HepG2 (cell line): ENCODE data around the gene SLN. TPM values are rescaled to one million over a fixed set of nuclear protein-coding genes. Genes with fewer than 3 reads are reported as not detected.

Source experiments
- AKNA ChIP-seq: sonication (generic); formaldehyde crosslinking; IDR thresholded peaks from 2 replicates; pipeline ENCODE4 v1.4.0; 2020; ENCODE audit warnings: missing genetic modification reagents, borderline replicate concordance
- ATAD3A ChIP-seq: sonication (generic); formaldehyde crosslinking; IDR thresholded peaks from 2 replicates; pipeline ENCODE4 v1.4.0; 2020; ENCODE audit warnings: missing genetic modification reagents
- ZNF282 ChIP-seq: fragments of 450-650 bp; IDR thresholded peaks from 2 replicates; pipeline ENCODE4 v1.6.1; 2018; ENCODE audit not compliant: partially characterized antibody
- ZNF354B ChIP-seq: sonication (generic); formaldehyde crosslinking; IDR thresholded peaks from 2 replicates; pipeline ENCODE4 v1.8.0; 2022; ENCODE audit warnings: mild to moderate bottlenecking, missing genetic modification reagents
- polyA plus RNA-seq, 8 experiments: library from polyadenylated mRNA; depleted of rRNA in 3 of 8; stranded (reverse) in 7 of 8; unstranded in 1 of 8; fragments of >200 nt; fragmentation: Illumina TruSeq in 4 of 8; extraction: Trizol in 4 of 8; gene quantifications; 2 replicates each; pipeline versions ENCODE4 v1.2.1 to v1.2.3, GENCODE V29; 2011 to 2016; ENCODE audit warnings: low read depth in 4 of 8, missing spikeins in 1 of 8, mixed read lengths in 1 of 8; ENCODE audit not compliant: insufficient read depth in 1 of 8
- total RNA-seq, 5 experiments: library from RNA; depleted of rRNA; stranded (reverse); fragments of >200 nt; fragmentation: Illumina TruSeq; extraction: Trizol; gene quantifications; 2 replicates each; pipeline ENCODE4 v1.2.3, GENCODE V29; 2016; ENCODE audit warnings: low read depth in 1 of 5
- TF ChIP-seq, protein P1 (sequence below): sonication (generic); formaldehyde crosslinking; IDR thresholded peaks from 2 replicates; pipeline ENCODE4 v1.5.0; 2020; ENCODE audit warnings: mild to moderate bottlenecking, missing genetic modification reagents, borderline replicate concordance
- TF ChIP-seq, protein P2 (sequence below): sonication (generic); formaldehyde crosslinking; conservative IDR thresholded peaks from 2 replicates; pipeline ENCODE4 v1.5.0; 2020; ENCODE audit warnings: missing genetic modification reagents

SLN gene
- total and polyA plus RNA-seq, 2 of the 13 experiments (the other 11 are each of a cell fraction or from before 2014, with no cell fraction given): not detected

DNA sequence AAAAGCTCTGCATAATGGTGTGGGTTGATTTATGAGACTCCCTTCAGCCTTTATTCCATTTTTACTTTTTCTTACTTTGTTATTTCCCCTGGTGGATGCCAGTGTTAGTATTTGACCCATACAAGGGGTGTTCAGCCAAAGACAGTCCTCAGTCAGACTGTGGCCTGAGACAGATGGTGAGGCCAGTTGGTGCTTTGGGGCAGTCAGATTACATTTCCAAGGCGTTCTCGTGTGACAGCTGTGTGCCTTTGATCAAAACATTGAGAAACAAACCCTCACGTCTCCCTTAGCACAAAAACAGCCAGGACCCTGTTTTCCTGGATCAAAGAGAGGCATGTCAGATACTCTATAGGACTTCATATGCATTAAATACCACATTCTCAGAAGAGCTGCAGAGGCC, 31.3 kb upstream of the SLN start (continued):
- no peak for TF ChIP-seq AKNA (CRISPR knock-in tag)
- TF ChIP-seq ZNF282: no peak
- TF ChIP-seq ZNF354B (CRISPR knock-in tag): no peak
- no peak for TF ChIP-seq ATAD3A
- TF ChIP-seq, protein P1, sequence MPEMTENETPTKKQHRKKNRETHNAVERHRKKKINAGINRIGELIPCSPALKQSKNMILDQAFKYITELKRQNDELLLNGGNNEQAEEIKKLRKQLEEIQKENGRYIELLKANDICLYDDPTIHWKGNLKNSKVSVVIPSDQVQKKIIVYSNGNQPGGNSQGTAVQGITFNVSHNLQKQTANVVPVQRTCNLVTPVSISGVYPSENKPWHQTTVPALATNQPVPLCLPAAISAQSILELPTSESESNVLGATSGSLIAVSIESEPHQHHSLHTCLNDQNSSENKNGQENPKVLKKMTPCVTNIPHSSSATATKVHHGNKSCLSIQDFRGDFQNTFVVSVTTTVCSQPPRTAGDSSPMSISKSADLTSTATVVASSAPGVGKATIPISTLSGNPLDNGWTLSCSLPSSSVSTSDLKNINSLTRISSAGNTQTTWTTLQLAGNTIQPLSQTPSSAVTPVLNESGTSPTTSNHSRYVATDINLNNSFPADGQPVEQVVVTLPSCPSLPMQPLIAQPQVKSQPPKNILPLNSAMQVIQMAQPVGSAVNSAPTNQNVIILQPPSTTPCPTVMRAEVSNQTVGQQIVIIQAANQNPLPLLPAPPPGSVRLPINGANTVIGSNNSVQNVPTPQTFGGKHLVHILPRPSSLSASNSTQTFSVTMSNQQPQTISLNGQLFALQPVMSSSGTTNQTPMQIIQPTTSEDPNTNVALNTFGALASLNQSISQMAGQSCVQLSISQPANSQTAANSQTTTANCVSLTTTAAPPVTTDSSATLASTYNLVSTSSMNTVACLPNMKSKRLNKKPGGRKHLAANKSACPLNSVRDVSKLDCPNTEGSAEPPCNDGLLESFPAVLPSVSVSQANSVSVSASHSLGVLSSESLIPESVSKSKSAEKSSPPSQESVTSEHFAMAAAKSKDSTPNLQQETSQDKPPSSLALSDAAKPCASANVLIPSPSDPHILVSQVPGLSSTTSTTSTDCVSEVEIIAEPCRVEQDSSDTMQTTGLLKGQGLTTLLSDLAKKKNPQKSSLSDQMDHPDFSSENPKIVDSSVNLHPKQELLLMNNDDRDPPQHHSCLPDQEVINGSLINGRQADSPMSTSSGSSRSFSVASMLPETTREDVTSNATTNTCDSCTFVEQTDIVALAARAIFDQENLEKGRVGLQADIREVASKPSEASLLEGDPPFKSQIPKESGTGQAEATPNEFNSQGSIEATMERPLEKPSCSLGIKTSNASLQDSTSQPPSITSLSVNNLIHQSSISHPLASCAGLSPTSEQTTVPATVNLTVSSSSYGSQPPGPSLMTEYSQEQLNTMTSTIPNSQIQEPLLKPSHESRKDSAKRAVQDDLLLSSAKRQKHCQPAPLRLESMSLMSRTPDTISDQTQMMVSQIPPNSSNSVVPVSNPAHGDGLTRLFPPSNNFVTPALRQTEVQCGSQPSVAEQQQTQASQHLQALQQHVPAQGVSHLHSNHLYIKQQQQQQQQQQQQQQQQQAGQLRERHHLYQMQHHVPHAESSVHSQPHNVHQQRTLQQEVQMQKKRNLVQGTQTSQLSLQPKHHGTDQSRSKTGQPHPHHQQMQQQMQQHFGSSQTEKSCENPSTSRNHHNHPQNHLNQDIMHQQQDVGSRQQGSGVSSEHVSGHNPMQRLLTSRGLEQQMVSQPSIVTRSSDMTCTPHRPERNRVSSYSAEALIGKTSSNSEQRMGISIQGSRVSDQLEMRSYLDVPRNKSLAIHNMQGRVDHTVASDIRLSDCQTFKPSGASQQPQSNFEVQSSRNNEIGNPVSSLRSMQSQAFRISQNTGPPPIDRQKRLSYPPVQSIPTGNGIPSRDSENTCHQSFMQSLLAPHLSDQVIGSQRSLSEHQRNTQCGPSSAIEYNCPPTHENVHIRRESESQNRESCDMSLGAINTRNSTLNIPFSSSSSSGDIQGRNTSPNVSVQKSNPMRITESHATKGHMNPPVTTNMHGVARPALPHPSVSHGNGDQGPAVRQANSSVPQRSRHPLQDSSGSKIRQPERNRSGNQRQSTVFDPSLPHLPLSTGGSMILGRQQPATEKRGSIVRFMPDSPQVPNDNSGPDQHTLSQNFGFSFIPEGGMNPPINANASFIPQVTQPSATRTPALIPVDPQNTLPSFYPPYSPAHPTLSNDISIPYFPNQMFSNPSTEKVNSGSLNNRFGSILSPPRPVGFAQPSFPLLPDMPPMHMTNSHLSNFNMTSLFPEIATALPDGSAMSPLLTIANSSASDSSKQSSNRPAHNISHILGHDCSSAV (CRISPR knock-in tag): no peak
- TF ChIP-seq, protein P2, sequence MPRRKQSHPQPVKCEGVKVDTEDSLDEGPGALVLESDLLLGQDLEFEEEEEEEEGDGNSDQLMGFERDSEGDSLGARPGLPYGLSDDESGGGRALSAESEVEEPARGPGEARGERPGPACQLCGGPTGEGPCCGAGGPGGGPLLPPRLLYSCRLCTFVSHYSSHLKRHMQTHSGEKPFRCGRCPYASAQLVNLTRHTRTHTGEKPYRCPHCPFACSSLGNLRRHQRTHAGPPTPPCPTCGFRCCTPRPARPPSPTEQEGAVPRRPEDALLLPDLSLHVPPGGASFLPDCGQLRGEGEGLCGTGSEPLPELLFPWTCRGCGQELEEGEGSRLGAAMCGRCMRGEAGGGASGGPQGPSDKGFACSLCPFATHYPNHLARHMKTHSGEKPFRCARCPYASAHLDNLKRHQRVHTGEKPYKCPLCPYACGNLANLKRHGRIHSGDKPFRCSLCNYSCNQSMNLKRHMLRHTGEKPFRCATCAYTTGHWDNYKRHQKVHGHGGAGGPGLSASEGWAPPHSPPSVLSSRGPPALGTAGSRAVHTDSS (CRISPR knock-in tag): no peak
